GM12878 (cell line): ENCODE measurements around the gene NFKBIB. TPM values are rescaled to one million over a fixed set of nuclear protein-coding genes. Genes with fewer than 3 reads are reported as not detected.

ENCODE experiments used
- ATAC-seq: fragments of 200-7000 bp; cut with Tn5 transposase; 3 replicates; pipeline ENCODE4 v1.9.1; 2020; ENCODE audit warnings: mild to moderate bottlenecking, moderate library complexity
- BruUV-seq: library from RNA; stranded (reverse); fragments of 400-500 nt; replicated peaks from 2 replicates; lab custom pipeline; 2021; lab: Mats Ljungman, UMichigan
- CTCF ChIA-PET: fragments of 300-600 bp; sonication (Branson Sonifier 250); formaldehyde crosslinking; extraction: SDS; loops from one replicate; lab custom pipeline; 2021; ENCODE audit warnings: inconsistent platforms; lab: Yijun Ruan, JAX
- POLR2A ChIA-PET: fragments of 350-600 bp; formaldehyde crosslinking; extraction: SDS; loops from one replicate; lab custom pipeline; 2021; ENCODE audit warnings: inconsistent platforms; lab: Charles Lee
- RAD21 ChIA-PET: fragments of 300-600 bp; sonication (Branson Sonifier 250); formaldehyde crosslinking; loops from one replicate; lab custom pipeline; 2023; ENCODE audit warnings: antibody characterized with exemption; ENCODE audit not compliant: unreplicated experiment; lab: Charles Lee
- SMC1A ChIA-PET: fragments of 300-600 bp; sonication (Branson Sonifier 250); formaldehyde crosslinking; loops from one replicate; lab custom pipeline; 2023; ENCODE audit not compliant: unreplicated experiment, uncharacterized antibody; lab: Charles Lee
- DNase-seq: peaks from one replicate; pipeline ENCODE4 v3.0.0-alpha.2; 2011; ENCODE audit warnings: low read depth, low spot score
- FAIRE-seq: peaks from 3 replicates; lab custom pipeline; 2011; peaks lifted over from hg19 to GRCh38; lab: Jason Lieb, UNC
- H2AFZ ChIP-seq: 2 replicates; pipeline ENCODE4 v1.6.0; 2011; ENCODE audit warnings: low read depth, low read length, control low read depth; ENCODE audit not compliant: control insufficient read depth
- H3K27ac ChIP-seq: 2 replicates; pipeline ENCODE4 v1.5.1; 2011; ENCODE audit warnings: control low read depth; ENCODE audit not compliant: control insufficient read depth, insufficient read depth
- H3K27me3 ChIP-seq, 2 experiments: replicated peaks in 1 of 2; 2 replicates each; pipeline versions ENCODE4 v1.6.0 to v1.6.1; 2011; ENCODE audit warnings: low read length in 1 of 2; ENCODE audit not compliant: control insufficient read depth in 2 of 2, insufficient read depth in 2 of 2
- H3K36me3 ChIP-seq, 2 experiments: 2 replicates each; pipeline ENCODE4 v1.5.1; 2011; ENCODE audit warnings: low read length in 1 of 2; ENCODE audit not compliant: control insufficient read depth in 2 of 2, insufficient read depth in 2 of 2
- H3K4me1 ChIP-seq: 2 replicates; pipeline ENCODE4 v1.6.1; 2011; ENCODE audit warnings: mild to moderate bottlenecking, low read length, moderate library complexity, mixed read lengths; ENCODE audit not compliant: control insufficient read depth, insufficient read depth
- H3K4me2 ChIP-seq: 2 replicates; pipeline ENCODE4 v1.6.0; 2011; ENCODE audit warnings: control low read depth; ENCODE audit not compliant: control insufficient read depth, insufficient read depth
- H3K4me3 ChIP-seq: fragments of 200-600 bp; sonication (generic); 2 replicates; pipeline ENCODE4 v1.5.1; 2016
- H3K79me2 ChIP-seq: 2 replicates; pipeline ENCODE4 v1.6.0; 2011; ENCODE audit warnings: low read length; ENCODE audit not compliant: control insufficient read depth, insufficient read depth
- H3K9ac ChIP-seq: 2 replicates; pipeline ENCODE4 v1.8.0; 2011; ENCODE audit warnings: low read length, control low read depth, mixed read lengths; ENCODE audit not compliant: control insufficient read depth, insufficient read depth
- H3K9me3 ChIP-seq: replicated peaks from 3 replicates; pipeline ENCODE4 v1.5.1; 2011; ENCODE audit warnings: mild to moderate bottlenecking, low read length; ENCODE audit not compliant: control insufficient read depth, insufficient read depth
- H4K20me1 ChIP-seq: 2 replicates; pipeline ENCODE4 v1.6.0; 2011; ENCODE audit not compliant: control insufficient read depth, insufficient read depth
- EGR1 ChIP-seq, 2 experiments: IDR thresholded peaks; 1 replicate in 1 of 2; 2 replicates in 1 of 2; pipeline ENCODE4 v1.6.1; 2011 to 2012; ENCODE audit warnings: low read depth in 2 of 2, low read length in 2 of 2, borderline replicate concordance in 1 of 2, mild to moderate bottlenecking in 1 of 2, moderate library complexity in 1 of 2
- JUNB ChIP-seq: IDR thresholded peaks from 2 replicates; pipeline ENCODE4 v1.6.1; 2016; ENCODE audit warnings: antibody characterized with exemption, mild to moderate bottlenecking
- WGBS: methylation state at CpG from one replicate; pipeline ENCODE4 v1.1.6; 2016; ENCODE audit warnings: low lambda C conversion rate; ENCODE audit not compliant: insufficient replicate concordance, insufficient coverage; ENCODE audit errors: missing lambda C conversion rate; 5-methylcytosine and 5-hydroxymethylcytosine counted together
- in situ Hi-C: fragments of 300-500 bp; cut with MboI; formaldehyde crosslinking; loops from 9 replicates; pipeline ENCODE4 v1.14.3; 2018; ENCODE audit warnings: mixed read lengths
- intact Hi-C: fragments of 100-400 bp; cut with micrococcal nuclease; formaldehyde crosslinking; loops from one replicate; pipeline ENCODE4 v1.14.2; 2022; ENCODE audit not compliant: unreplicated experiment
- polyA plus RNA-seq, 11 experiments: library from polyadenylated mRNA; depleted of rRNA in 4 of 11; unstranded in 6 of 11; stranded (reverse) in 5 of 11; fragments of >200 nt; fragmentation: Nextera tagmentation in 4 of 11; fragmentation: Illumina TruSeq in 1 of 11; extraction: Ambion mirVana in 4 of 11; extraction: Trizol in 1 of 11; gene quantifications; 1 replicate in 1 of 11; 2 replicates in 10 of 11; pipeline versions ENCODE4 v1.2.1 to v1.2.3, GENCODE V29; 2011 to 2016; ENCODE audit warnings: inconsistent platforms in 2 of 11, missing spikeins in 2 of 11, low read depth in 1 of 11
- total RNA-seq, 4 experiments: library from RNA; depleted of rRNA in 3 of 4; stranded (reverse); fragments of >200 nt in 3 of 4; fragmentation: Illumina TruSeq in 1 of 4; extraction: Trizol in 1 of 4; gene quantifications; 2 replicates each; pipeline versions ENCODE4 v1.2.1 to v1.2.3, GENCODE V29; 2013 to 2021
- TF ChIP-seq, protein P1 (sequence below): fragments of 450-650 bp; formaldehyde crosslinking; IDR thresholded peaks from 2 replicates; pipeline ENCODE4 v1.4.0; 2020; ENCODE audit warnings: mild to moderate bottlenecking, moderate library complexity

NFKBIB gene
- total and polyA plus RNA-seq, 10 of the 15 experiments (the other 5 are each of a cell fraction or from before 2014, with no cell fraction given) = 1.2 to 60.9 (median 31.0) TPM

DNA sequence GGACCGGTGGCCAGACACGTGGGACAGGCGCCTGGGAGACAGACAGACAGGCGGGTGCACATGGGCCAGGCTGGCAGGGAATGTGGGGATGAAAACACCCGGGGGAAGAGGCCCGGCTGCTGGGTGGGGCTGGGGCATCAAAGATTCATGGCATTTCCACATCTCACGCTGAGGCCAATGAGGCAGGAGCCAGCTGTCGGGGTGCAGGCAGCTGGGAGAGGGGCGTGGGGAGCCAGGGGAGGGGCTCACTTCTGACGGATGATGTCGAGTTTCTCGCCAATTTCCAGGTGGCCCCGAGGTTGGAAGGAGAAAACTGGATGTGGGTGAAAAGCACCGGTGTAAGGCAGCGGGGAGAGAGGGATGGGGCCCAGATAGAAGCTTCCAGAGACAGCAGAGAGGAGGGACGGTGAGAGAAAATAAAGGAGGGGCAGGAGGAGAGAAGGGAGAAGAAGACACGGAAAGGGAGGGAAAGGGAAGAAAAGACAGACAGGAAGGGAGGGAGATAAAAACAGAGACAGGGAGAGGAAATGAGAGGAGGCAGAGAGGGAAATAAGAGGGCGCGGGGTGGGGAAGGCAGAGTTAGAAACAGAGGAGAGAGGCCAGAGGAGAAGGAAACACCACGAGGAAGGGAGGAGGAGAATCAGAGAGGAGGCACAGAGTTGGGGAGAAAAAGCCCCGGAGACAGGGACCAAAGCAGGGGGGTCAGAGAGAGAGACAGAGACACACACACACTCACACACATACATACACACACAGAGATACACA is 20.2 kb downstream of the NFKBIB start:
- POLR2A ChIA-PET = interaction anchor here (0.7 kb wide), 1 partner anchor 36 kb away, joined by 3 read pairs; no protein-coding TSS in a partner anchor
- BruUV-seq = no TSS peak

More for the DNA sequence above, 20.2 kb downstream of the NFKBIB start:
- intact Hi-C loops = no loop called here
- H3K27me3 ChIP-seq = no peaks in the 10 kb centered on the region
- ChIA-PET RAD21 (no interaction called here), SMC1A (no interaction called here), CTCF (interaction anchor here (2.3 kb wide), 1 partner anchor 10 kb away, joined by 14 read pairs; the partner anchor contains the start of genes MRPS12 and SARS2)
- FAIRE-seq (no peak), ATAC-seq (no peak), DNase-seq (no peak)
- in situ Hi-C loops = no loop called here
- no peak overlapping the region for H3K9ac ChIP-seq
- no peaks in the 10 kb centered on the region for H4K20me1 ChIP-seq
- H3K4me1 ChIP-seq = no peaks in the 10 kb centered on the region
- TF ChIP-seq JUNB = no peak
- TF ChIP-seq, protein P1, sequence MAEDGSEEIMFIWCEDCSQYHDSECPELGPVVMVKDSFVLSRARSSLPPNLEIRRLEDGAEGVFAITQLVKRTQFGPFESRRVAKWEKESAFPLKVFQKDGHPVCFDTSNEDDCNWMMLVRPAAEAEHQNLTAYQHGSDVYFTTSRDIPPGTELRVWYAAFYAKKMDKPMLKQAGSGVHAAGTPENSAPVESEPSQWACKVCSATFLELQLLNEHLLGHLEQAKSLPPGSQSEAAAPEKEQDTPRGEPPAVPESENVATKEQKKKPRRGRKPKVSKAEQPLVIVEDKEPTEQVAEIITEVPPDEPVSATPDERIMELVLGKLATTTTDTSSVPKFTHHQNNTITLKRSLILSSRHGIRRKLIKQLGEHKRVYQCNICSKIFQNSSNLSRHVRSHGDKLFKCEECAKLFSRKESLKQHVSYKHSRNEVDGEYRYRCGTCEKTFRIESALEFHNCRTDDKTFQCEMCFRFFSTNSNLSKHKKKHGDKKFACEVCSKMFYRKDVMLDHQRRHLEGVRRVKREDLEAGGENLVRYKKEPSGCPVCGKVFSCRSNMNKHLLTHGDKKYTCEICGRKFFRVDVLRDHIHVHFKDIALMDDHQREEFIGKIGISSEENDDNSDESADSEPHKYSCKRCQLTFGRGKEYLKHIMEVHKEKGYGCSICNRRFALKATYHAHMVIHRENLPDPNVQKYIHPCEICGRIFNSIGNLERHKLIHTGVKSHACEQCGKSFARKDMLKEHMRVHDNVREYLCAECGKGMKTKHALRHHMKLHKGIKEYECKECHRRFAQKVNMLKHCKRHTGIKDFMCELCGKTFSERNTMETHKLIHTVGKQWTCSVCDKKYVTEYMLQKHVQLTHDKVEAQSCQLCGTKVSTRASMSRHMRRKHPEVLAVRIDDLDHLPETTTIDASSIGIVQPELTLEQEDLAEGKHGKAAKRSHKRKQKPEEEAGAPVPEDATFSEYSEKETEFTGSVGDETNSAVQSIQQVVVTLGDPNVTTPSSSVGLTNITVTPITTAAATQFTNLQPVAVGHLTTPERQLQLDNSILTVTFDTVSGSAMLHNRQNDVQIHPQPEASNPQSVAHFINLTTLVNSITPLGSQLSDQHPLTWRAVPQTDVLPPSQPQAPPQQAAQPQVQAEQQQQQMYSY (CRISPR knock-in tag) = no peak
- no peak for TF ChIP-seq EGR1 (IDR thresholded peaks at IDR 0.05; ENCODE audit: borderline replicate concordance in 1 of 2, low read depth in 2 of 2, low read length in 2 of 2)
- H3K27ac ChIP-seq = no peak overlapping the region
- WGBS = 77% methylated on average over 20 of the region's 21 CpGs
- no peaks in the 10 kb centered on the region for H3K9me3 ChIP-seq
- no peaks in the 10 kb centered on the region for H3K79me2 ChIP-seq
- H3K4me3 ChIP-seq = no peak overlapping the region
- H3K36me3 ChIP-seq = peaks cover 0 to 14% of the 10 kb centered on the region in 2 experiments; a peak in 2 of 4 replicates
- no peak overlapping the region for H2AFZ ChIP-seq
- H3K4me2 ChIP-seq = no peak overlapping the region
